Activated T-cell treated with anti-CD3 and anti-CD28 coated beads for 4 hours (primary cell): ENCODE data around the gene DYDC2.
"Not testable (repeated sequence)": the region's sequence is repeated elsewhere in the genome, so short reads cannot be mapped to it uniquely, and the experiment has no call there.

Experiments
- DNase-seq: peaks from one replicate; pipeline ENCODE4 v3.0.0-alpha.2; 2020

Gene DYDC2, protein sequence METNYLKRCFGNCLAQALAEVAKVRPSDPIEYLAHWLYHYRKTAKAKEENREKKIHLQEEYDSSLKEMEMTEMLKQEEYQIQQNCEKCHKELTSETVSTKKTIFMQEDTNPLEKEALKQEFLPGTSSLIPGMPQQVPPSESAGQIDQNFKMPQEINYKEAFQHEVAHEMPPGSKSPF

DNA sequence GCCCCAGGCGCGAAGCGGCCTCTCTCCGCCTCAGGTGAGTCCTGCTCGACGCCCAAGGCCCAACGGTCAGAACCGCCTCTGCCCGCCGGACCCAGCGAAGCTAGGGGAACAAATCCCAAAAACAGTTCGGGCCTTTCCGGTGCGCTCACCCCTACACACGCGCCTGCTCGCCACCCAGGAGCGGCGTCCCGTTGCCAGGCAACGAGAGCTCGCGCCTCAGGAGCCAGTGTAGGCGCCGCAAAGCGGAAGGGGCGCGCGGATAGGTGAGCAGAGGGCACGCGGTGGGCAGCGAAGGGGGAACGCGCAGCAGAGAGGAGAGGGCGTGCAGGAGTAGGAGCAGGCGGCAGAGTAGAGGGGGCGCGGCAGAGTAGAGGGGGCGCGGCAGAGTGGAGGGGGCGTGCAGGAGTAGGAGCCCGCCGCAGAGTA is at the start of gene DYDC2, which contains the start of gene DYDC1:
DYDC2 (plus strand) TSS at position 219 of the 426 bp plus-strand sequence. CDS start 5,663 bp downstream, outside the sequence.
DYDC1 (minus strand) TSS at position 193 of the 426 bp plus-strand sequence. CDS start 4,154 bp downstream, outside the sequence.
- no peak for DNase-seq

DNA sequence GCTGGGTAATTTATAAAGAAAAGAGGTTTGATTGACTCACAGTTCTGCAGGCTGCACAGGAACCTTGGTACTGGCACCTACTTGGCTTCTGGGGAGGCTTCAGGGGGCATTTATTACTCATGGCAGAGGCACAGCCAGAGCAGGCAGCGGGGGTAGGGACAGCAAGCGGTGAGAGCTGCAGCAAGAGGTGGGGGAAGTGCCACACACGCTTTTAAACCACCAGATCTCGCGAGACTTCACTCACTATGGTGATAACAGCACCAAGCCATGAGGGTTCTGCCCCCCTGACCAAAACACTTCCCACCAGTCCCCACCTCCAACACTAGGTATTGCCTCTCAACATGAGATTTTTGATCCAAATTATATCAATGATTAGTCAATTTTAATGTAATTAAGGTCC is 43.1 kb upstream of the DYDC2 start:
- DNase-seq, result no peak

DNA sequence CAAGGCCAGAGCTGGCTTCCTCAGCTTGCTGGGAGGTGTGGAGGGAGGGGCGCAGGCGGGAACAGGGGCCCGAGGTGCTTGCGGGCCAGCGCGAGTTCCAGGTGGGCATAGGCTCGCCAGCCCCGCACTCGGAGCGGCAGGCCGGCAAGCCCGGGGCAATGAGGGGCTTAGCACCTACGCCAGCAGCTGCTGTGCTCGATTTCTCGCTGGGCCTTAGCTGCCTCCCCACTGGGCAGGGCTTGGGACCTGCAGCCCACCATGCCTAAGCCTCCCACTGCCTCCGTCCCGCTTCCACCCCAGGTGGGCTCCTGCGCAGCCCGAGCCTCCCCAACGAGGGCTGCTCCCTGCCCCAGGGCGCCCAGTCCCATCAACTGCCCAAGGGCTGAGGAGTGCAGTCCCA is 41.2 kb upstream of the DYDC2 start:
- no peak for DNase-seq

DNA sequence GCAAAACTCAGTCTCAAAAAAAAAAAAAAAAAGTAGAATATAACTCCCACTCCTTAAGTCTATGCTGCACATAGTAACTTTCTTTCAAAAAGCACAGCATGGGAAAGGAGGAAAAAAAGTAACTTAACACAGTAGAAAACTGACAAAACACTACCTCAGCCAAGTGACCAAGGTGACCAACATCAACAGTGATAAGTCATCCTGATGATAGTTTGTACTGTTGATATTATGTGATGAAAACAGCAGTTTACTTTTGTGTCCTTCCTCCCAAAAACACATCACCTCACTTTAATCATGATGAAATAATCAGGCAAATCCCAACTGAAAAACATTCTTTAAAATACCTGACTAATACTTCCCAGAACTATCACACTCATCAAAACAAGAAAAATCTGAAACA is 37.8 kb upstream of the DYDC2 start:
- no peak for DNase-seq

DNA sequence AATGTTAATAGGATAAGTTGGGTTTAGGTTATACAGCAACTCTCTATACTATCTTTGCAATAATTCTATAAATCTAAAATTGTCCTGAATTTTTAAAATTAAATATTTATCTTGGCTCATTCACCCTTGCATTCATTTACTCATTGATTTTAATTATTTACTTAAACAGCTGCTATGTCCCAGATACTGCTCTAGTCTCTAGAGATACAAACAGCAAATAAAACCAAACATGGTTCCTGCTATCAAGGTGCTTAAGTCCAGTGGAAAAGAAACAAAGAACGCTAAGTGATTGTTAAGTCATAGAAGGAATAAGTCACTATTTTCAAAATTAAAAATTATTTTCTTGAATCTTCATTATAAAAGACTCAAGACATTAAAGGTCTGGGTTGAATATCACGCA is 37.3 kb upstream of the DYDC2 start:
- no peak for DNase-seq

DNA sequence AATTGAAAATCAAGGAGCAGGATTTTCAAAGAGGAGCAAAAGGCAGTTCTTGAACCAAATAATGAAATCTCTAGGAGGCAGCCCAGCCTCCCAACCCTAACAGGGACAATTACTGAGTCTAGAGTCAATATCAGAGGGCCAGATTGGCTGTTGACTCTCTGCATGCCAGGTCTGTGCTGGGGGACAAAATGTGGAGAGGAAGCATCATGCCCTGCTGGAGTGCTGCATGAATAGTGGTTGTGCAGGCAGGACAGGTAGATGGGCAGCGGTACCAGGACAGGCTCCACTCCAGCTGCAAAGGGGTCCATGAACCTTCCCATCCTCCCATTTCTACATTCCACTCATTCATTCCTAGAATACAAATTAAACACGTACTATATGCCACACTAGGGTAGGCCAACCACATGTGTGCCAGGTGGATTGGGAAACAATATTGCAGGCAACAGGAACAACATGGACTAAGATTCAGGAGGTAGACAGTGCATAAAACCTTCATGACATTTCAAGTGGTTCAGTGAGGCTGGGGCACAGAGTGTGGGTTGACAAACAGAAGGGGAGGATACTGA is 36.8 kb upstream of the DYDC2 start:
- no peak for DNase-seq

DNA sequence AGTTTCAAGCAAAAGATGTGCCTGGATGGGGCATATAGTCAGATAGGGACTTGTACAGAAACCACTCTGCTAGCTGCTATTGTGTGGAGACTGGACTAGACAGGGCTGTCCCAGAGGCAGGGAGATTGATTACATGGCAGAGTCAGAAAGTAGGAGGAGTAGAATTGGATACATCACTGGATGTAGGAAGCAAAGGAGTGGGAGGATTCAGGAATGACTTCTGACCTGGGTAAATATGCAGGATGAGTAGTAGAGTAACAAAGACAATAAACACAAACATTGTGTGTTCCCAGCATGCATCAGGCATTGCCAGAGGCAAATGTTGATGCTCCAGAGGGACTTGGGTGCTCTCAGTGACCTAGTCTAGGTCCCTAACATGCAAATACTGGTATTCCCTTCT is 36.2 kb upstream of the DYDC2 start:
- no peak for DNase-seq

DNA sequence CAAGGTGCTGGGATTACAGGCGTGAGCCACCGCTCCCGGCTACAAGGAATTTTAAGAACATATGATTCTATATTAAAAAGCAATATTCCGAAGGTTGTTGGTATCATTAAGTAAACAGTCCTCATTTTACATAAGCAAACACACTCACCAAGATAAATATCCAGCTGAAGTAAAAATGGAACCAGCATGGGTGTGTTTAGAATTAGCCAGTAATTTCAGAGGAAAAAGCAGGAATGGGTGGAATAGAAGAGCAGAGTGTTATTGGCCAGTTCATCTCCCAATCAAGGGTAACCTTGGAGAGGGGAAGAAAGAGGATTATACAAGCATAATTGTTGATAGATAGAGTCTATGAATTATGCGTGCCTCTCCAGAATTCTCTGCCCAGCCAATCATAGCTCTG is 35.4 kb upstream of the DYDC2 start:
- DNase-seq, result no peak

DNA sequence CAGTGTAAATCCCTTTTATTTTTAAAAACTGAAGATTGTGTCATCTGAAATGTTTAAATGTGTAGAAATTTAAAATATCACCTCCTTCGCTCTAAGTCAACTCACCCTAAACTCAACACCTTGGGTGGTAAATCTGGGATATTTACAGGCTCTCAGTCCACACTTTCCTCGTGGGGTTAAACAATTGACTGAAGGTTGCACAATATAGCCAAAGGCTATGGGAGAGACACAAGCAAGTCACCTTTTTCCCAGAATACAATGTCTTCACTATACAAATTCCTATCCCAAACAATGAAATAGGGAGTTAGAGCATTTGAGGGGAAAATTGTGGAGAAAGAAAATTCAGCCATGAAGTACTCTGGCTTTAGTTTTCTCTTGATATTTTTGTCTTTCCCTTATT is 34.4 kb upstream of the DYDC2 start:
- DNase-seq, result no peak

DNA sequence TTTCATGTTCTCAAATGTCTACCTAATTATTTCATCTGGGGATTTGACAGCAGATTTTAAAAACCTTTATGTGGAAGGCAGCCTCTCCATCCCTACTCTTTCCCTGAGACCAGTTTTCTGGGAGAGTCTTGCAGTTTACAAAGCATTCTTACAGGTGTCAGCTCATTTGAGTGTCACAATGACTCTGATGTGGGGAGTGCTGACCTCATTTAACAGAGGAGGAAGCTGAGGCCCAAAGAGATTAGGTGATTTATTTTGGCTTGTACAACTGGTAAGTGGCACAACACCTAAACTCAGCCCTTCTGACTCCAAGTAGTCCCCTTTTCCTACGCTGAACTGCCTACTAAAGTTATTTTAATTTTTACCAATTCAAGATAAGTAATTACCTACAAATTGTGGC is 33.9 kb upstream of the DYDC2 start:
- DNase-seq, result no peak

DNA sequence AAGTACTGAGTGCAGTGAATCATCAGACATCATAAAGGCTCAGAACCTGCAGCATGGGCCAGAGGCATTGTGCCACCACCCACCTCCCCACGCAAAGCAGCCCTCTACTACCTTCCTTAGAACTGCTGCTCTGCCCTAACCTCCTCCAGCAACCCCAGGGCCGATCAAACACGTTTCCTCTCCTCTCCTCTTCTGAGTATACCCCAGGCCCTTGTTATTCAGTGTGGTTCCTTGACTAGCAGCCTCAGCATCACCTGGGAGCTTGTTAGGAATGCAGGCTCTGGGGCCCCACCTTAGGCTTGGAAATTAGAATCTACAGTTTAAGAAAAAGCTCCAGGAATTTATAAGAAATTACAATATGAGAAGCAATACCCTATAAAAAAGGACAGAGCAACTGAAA is 33.3 kb upstream of the DYDC2 start:
- DNase-seq, result no peak

DNA sequence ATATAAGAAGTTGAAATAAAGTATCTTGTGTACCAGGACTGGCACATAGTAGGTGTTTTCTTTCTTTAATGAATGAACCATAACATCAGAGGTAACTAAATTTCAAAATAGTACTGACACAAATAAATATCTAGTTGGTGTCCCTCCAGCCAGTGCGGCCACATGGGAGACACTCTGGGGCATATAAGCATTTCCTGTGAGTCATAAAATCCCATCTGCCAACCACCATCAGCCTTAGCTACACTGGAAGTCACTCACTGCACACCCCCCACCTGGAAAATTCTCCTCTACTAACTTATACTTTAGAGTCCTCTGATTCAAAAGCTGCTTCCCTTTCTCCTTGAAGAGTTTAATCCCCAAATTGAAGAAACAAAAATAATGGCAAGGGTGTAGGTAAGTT is 32.5 kb upstream of the DYDC2 start:
- DNase-seq, result no peak

DNA sequence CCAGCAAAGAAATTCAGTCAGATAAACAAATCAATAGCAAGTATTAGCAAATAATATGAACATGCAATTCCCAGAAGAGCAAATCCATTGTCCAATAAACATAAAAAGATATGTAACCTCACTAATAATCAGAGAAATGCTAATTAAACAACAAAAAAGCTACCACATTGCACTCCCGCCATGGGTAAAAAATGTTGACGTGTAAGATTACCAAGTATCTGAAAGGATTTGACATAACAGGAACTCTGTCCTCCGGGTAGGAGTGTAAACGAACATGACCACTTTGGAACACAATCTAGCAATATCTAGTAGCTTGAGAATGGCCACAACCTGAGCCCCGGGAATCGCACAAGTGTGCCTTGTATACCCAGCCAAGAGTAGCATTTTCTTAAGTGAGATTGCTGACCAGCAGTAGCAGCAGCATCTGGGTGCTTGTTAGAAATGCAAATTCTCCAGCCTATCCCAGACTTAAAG is 31.7 kb upstream of the DYDC2 start:
- no peak for DNase-seq

DNA sequence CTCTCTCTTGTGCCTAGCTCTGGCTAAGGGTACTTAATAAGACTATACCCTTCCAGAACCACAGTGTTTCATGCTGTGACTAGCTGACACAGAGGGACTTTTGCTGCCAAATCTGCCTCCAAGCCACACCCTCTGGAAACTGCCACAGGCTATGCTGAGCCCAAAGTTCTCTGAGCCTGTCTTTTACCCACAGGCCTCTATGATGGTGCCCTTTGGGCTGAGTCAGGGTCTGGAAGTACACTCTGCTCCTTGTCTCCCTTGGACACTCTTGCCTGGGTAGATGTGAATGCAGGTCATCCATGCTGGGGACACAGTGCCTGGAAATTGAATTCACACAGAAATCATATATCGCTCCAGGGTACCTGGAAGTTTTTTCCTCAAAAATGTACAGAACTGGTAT is 22.6 kb upstream of the DYDC2 start:
- no peak for DNase-seq

DNA sequence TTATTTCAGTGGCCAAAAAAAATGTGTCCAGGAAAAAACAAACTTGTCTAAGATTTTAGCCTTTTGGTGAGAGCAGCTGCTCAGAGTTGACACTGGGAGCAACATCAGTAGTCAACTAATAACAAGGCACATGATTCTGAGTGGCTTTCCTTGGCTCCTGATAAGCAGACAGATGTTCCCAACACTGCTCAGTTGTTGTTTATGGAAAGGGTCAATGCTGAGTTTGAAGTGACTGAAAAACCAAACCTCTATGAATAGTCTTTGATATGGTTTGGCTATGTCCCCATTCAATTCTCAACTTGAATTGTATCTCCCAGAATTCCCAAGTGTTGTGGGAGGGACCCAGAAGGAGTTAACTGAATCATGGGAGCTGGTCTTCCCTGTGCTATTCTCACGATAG is 12.3 kb upstream of the DYDC2 start:
- no peak for DNase-seq

DNA sequence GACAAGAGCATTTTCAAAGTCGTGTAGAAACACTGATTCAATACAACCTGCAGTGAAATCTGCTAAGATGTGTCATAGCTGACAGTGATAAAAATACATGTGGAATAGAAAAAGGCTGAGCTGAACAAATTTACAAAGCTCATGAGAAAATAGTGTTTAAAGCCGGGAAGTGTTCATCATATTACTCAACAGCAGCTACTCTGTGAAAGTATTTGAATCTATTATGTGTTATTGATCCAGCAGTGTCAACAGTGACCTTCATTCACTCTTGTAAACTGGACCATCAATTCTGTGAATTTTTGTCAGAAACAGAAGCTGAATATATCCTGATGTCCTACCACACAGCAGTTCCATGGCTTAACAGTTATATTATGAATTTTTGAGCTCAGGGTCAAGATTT is 11.7 kb upstream of the DYDC2 start:
- no peak for DNase-seq

DNA sequence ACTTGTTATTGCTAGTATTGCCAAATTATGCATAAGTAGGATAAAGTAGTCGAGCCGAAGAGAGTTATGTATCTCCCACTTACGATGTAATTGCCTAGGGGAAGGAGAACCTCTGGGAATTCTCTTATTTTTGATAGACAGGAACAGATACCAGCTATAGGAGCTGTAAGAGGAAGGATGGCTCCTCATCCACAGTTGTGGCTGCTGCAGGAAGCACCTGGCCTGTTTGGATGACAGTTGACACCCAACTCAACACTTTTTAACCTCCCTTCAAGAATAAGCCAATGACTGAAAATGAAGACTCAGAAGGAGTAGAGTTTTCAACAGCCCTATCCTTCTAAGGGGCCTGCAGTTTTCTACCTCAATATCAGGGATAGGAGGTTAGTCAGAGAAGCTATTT is 6.3 kb upstream of the DYDC2 start:
- DNase-seq, result no peak

DNA sequence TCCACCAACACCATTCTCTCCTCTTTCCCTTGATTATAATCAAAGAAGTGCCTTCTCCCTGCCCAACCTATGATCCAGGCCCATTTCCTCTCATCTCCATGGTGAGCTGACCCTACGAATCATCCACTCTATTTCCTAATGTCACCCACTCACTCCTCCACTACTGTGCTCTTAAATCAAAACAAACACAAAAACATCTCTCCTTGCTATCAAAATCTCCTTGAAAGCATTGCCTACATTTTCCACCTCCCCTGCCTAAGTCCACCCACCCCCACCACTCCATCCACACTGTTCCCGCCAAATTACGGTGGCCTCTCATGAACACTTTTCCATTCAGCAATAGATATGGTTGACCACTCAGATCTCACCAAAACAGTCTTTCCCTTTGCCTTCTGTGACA is 5.4 kb upstream of the DYDC2 start:
- DNase-seq, result no peak

DNA sequence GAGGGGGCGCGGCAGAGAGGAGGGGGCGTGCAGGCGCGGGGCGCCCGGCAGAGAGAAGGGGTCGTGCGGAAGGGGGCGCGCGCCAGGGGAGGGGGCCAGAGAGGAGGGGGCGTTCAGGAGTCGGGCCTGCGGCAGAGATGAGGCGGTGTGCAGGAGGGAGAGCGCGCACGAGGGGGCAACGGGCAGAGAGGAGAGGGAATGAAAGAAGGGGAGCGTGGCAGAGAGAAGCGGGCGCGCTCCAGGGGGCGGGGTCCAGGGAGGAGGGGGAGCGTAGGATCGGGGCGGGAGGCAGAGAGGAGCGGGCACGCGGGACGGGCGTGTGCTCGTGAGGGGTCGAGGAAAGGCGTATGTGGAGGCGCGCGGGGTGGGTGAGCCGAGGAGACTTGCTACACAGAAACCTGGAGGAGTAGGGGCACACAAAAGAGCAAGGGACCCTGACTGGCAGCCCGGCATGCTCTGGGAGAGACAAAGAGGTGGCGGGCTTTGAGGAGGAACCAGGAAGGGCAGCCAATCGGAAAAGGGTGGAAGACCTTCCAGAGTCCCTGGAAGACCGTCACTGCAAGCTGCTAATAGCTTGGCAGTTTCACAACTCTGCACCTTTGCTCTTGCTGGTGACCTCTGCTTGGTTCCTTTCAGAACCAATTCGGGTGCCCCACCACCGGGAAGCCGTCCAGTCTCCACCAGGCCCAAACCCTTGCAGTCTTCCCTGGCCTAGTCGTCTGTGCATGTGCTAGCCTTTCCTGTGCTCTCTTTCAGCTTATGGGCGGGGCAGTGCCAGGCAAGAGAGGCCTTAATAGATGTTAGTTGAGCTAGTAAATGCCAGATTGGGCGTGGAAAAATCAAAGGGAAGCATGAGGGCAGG is 639 bp downstream of the DYDC2 start:
- DNase-seq, result no peak

DNA sequence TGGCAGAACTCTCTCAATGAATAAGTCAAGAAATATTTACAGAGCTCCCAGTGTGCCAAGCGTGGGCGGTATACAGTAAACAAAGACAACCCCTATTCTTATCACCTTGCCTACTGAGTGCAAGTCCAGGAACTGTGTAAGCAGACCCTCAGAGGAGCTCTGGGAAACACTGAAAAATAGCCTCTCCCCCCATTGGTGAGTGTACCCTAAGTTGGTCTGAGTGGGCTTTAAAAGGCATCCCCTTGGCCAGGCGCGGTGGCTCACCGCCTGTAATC is 1.2 kb downstream of the DYDC2 start:
- no peak for DNase-seq

DNA sequence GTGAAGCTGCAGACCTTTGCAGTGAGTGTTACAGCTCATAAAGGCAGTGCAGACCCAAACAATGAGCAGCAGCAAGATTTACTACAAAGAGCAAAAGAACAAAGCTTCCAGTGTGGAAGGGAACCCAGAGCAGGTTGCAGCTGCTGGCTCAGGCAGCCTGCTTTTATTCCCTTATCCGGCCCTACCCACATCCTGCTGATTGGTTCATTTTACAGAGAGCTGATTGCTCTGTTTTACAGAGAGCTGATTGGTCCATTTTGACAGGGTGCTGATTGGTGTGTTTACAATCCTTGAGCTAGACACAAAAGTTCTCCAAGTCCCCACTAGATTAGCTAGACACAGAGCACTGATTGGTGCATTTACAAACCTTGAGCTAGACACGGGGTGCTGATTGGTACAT is 2.3 kb downstream of the DYDC2 start:
- DNase-seq, result not testable (repeated sequence)

DNA sequence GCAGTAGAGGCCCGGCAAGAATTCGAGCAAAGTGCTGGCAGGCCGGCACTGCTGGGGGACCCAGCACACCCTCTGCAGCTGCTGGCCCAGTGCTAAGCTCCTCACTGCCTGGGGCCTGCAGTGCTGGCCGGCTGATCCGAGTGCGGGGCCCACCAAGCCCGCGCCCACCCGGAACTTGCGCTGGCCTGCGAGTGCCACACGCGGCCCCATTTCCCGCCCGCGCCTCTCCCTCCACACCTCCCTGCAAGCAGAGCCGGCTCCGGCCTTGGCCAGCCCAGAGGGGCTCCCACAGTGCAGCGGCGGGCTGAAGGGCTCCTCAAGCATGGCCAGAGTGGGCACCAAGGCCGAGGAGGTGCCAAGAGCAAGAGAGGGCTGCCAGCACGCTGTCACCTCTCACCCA is 3.1 kb downstream of the DYDC2 start:
- DNase-seq, result no peak

DNA sequence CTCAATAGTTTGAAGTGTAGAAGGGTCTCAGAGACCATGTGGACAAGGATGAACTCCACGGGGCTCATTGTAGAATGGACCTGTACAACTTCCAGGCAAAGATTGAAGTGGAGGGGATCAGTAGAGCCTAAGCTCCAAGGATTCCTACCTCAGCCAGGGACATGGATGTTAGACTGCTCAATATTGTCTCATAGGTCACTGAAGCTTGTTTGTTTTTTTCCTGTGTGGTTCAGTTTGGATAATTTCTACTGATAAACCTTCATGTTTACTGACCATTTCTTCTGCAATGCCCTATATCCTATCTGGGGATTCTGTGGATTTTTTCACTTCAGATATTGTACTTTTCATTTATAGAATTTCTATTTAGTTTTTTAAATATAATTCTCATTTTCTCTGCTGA is 8.9 kb downstream of the DYDC2 start:
- DNase-seq, result no peak

DNA sequence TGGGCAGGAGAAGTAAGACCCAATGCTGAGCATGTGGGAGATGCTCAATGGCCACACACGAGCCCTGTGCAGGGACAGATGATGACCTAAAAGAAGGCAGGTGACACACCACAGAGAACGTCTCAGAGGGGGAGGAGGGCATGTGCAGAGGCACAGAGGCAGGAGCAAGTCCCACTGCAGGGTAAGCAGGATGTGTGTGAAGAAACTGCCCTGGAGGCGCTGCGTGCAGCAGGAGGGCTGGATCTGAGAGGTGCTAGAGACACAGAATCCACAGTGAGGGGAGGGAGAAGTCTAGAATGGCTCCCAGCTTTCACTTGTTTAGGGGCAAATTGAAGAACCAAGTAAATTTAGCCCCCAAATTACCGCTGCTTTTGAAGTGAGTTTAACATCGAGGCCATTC is 14.9 kb downstream of the DYDC2 start:
- DNase-seq, result no peak
